PFSK-1 (cell line): ENCODE measurements around the gene MGMT.

Experiments used
- POLR2AphosphoS5 ChIP-seq: IDR thresholded peaks from 2 replicates; pipeline ENCODE4 v1.6.1; 2012; ENCODE audit warnings: low read depth, mild to moderate bottlenecking, control low read depth, low read length, moderate library complexity
- TAF1 ChIP-seq: IDR thresholded peaks from 2 replicates; pipeline ENCODE4 v1.6.1; 2012; ENCODE audit warnings: low read length, control low read depth, borderline replicate concordance; ENCODE audit not compliant: insufficient read depth
- TF ChIP-seq, protein P1 (sequence below), 2 experiments: IDR thresholded peaks; 2 replicates each; pipeline versions ENCODE4 v1.6.1 to v1.8.0; 2011 to 2012; ENCODE audit warnings: low read depth in 2 of 2, low read length in 2 of 2, control low read depth in 1 of 2, inconsistent platforms in 1 of 2, mild to moderate bottlenecking in 1 of 2, moderate library complexity in 1 of 2; ENCODE audit not compliant: insufficient read depth in 1 of 2

GRCh38 chr10:129506101-129506797 is 39.2 kb downstream of the MGMT start:
- TF ChIP-seq POLR2AphosphoS5 (no peak), TAF1 (no peak)
- TF ChIP-seq, protein P1, sequence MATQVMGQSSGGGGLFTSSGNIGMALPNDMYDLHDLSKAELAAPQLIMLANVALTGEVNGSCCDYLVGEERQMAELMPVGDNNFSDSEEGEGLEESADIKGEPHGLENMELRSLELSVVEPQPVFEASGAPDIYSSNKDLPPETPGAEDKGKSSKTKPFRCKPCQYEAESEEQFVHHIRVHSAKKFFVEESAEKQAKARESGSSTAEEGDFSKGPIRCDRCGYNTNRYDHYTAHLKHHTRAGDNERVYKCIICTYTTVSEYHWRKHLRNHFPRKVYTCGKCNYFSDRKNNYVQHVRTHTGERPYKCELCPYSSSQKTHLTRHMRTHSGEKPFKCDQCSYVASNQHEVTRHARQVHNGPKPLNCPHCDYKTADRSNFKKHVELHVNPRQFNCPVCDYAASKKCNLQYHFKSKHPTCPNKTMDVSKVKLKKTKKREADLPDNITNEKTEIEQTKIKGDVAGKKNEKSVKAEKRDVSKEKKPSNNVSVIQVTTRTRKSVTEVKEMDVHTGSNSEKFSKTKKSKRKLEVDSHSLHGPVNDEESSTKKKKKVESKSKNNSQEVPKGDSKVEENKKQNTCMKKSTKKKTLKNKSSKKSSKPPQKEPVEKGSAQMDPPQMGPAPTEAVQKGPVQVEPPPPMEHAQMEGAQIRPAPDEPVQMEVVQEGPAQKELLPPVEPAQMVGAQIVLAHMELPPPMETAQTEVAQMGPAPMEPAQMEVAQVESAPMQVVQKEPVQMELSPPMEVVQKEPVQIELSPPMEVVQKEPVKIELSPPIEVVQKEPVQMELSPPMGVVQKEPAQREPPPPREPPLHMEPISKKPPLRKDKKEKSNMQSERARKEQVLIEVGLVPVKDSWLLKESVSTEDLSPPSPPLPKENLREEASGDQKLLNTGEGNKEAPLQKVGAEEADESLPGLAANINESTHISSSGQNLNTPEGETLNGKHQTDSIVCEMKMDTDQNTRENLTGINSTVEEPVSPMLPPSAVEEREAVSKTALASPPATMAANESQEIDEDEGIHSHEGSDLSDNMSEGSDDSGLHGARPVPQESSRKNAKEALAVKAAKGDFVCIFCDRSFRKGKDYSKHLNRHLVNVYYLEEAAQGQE (IDR thresholded peaks at IDR 0.05; ENCODE audit: insufficient read depth in 1 of 2, low read depth in 2 of 2, low read length in 2 of 2) = no peak
